ENCODE data around the gene TBC1D1.

DNA sequence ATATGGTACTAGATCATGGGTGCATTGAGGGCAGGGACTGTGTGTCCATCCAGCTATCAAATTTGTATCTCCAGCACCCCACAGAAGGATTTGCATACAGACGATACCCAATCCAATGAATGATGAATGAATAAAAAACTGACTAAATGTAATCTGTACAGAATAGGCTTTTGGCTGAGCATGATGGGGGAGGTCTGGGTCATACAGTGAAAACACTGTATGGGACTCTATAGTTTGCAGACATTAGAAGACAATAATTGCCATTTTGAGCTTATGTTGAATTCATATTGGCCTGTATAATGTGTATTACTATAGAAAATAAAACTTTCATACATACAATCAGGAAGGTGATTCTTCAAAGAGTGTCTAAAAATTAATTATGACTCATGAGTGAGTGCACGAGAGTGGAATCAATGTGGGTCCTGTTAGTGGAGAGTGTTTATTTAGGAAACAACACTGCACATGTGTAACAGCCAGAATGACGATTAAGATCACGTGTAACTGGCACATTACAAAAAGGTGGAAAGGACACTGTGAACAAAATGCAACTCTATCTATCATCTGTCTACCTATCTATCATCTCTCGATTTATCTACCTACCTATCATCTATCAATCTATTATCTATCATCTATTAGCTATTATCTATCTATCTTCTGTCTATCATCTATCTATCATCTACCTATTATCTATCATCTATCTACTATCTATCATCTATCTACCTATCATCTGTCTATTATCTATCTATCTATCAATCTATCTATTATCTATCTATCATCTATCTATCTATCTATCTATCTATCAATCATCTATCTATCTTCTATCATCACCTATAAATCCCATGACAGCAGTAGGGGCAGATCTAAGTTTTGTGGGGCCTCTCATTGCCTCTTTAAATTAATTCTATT is 270.6 kb downstream of the TBC1D1 start:
- TF ChIP-seq, protein P1, sequence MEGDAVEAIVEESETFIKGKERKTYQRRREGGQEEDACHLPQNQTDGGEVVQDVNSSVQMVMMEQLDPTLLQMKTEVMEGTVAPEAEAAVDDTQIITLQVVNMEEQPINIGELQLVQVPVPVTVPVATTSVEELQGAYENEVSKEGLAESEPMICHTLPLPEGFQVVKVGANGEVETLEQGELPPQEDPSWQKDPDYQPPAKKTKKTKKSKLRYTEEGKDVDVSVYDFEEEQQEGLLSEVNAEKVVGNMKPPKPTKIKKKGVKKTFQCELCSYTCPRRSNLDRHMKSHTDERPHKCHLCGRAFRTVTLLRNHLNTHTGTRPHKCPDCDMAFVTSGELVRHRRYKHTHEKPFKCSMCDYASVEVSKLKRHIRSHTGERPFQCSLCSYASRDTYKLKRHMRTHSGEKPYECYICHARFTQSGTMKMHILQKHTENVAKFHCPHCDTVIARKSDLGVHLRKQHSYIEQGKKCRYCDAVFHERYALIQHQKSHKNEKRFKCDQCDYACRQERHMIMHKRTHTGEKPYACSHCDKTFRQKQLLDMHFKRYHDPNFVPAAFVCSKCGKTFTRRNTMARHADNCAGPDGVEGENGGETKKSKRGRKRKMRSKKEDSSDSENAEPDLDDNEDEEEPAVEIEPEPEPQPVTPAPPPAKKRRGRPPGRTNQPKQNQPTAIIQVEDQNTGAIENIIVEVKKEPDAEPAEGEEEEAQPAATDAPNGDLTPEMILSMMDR (IDR thresholded peaks at IDR 0.05): no peak
- TF ChIP-seq POLR2AphosphoS5 (IDR thresholded peaks at IDR 0.05; ENCODE audit: low read depth, low read length) (no peak), TCF7L2 (IDR thresholded peaks at IDR 0.05; ENCODE audit: low read depth, low read length) (no peak)
- TF ChIP-seq, protein P2, sequence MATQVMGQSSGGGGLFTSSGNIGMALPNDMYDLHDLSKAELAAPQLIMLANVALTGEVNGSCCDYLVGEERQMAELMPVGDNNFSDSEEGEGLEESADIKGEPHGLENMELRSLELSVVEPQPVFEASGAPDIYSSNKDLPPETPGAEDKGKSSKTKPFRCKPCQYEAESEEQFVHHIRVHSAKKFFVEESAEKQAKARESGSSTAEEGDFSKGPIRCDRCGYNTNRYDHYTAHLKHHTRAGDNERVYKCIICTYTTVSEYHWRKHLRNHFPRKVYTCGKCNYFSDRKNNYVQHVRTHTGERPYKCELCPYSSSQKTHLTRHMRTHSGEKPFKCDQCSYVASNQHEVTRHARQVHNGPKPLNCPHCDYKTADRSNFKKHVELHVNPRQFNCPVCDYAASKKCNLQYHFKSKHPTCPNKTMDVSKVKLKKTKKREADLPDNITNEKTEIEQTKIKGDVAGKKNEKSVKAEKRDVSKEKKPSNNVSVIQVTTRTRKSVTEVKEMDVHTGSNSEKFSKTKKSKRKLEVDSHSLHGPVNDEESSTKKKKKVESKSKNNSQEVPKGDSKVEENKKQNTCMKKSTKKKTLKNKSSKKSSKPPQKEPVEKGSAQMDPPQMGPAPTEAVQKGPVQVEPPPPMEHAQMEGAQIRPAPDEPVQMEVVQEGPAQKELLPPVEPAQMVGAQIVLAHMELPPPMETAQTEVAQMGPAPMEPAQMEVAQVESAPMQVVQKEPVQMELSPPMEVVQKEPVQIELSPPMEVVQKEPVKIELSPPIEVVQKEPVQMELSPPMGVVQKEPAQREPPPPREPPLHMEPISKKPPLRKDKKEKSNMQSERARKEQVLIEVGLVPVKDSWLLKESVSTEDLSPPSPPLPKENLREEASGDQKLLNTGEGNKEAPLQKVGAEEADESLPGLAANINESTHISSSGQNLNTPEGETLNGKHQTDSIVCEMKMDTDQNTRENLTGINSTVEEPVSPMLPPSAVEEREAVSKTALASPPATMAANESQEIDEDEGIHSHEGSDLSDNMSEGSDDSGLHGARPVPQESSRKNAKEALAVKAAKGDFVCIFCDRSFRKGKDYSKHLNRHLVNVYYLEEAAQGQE (IDR thresholded peaks at IDR 0.05; ENCODE audit: insufficient read depth in 1 of 2, low read depth in 2 of 2, low read length in 1 of 2): no peak
